DMS53 treated with DMSO at 0.1 percent for 48 hours (cell line): ENCODE results near the gene R3HDML.
"Not testable (repeated sequence)": the region's sequence is repeated elsewhere in the genome, so short reads cannot be mapped to it uniquely, and the experiment has no call there.

Experiments used
- DNase-seq: peaks from one replicate; lab custom pipeline; 2025; ENCODE audit not compliant: unreplicated experiment; lab: John Stamatoyannopoulos, UW

Gene R3HDML, protein sequence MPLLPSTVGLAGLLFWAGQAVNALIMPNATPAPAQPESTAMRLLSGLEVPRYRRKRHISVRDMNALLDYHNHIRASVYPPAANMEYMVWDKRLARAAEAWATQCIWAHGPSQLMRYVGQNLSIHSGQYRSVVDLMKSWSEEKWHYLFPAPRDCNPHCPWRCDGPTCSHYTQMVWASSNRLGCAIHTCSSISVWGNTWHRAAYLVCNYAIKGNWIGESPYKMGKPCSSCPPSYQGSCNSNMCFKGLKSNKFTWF

DNA sequence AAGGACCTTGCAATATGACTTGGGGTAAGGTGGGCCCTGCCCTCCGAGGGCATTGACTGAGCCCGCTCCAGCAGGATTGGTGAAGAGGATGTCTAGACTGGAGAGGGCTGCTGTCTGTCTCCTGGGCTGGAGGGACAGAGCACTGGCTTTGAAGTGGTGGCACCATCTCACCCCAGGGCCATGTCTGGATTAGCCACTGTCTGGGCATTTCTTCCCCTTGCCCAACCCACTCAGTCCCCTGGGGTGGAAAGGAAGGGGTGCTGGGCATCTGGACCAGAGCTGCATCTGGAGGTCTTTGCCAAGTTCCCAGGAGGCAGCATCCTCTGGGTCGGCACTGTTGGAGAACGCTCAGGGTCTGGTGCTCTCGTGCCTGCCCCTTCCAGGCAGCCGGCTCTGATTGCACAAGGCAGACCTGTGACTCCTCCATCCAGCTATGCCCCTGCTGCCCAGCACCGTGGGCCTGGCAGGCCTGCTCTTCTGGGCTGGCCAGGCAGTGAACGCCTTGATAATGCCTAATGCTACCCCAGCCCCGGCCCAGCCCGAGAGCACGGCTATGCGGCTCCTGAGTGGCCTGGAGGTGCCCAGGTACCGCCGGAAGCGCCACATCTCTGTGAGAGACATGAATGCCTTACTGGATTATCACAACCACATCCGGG is at the start of gene R3HDML:
Gene R3HDML, plus strand, starts transcription at position 319 of the 656 bp plus-strand sequence. Its CDS starts 115 bp downstream, at position 434.
- no peak for DNase-seq

DNA sequence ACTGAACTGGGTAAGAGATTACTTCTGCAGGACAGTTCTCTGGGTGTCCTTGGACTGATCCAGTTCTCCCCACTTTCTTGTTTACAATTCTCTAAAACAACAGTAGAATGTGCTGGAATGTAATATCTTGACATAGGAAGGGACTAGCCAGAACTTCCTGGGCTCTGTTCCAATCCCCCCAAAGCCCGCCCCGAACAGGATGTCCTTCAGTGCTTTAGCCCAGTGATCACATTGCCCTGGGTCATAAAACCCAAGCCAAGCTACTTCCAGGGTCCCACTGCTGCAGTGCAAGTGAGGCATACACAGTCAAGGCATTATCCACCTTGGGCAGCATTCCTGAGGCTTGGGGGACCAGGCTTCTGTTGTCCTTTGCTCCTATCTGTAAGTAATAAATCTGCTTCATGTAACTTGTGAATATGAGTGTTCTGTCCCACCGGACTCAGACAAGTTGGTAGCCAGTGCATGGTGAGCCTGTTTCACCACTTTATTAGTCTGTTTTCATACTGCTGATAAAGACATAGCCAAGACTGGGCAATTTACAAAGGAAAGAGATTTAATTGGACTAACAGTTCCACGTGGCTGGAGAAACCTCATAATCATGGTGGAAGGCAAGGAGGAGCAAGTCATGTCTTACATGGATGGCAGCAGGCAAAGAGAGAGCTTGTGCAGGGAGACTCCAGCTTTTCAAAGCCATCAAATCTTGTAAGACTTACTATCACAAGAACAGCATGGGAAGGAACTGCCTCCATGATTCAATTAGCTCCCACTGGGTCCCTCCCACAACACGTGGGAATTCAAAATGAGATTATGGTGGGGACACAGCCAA is 49.4 kb upstream of the R3HDML start:
- DNase-seq = no peak

DNA sequence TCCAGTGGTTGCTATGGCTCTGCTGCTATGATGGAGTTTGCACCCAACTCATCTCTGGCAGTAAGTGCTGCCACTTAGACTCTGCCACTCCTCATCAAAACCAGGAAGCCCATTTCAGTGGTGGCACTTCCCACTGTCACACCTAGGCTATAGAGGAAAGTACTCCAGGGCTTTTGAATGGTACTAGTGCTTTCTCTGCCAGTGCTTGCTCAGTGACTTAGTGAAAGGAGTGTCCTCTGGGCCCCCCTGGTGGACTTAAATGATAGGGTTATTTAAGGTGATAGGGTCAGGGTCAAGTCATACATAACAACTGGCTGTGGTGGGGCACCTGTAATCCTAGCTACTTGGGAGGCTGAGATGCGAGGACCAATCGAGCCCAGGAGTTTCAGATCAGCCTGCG is 48.6 kb upstream of the R3HDML start:
- no peak for DNase-seq

DNA sequence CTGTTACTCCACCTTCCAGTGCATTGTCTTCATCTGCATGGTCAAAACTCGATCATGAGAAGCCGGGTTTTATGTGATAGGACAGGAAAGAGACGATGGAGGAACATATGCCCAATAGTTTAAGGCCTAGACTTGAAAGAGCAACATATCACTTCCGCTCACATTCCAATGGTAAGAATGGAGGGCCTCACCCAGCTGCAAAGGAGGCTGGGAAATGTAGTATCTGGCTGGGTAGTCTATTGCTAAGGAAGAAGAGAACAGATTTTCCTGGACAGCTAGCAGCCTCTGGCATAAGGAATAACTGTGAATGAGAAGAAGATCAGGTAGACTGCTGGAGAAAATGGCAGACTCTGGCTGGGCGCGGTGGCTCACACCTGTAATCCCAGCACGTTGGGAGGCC is 45.1 kb upstream of the R3HDML start:
- DNase-seq = no peak

DNA sequence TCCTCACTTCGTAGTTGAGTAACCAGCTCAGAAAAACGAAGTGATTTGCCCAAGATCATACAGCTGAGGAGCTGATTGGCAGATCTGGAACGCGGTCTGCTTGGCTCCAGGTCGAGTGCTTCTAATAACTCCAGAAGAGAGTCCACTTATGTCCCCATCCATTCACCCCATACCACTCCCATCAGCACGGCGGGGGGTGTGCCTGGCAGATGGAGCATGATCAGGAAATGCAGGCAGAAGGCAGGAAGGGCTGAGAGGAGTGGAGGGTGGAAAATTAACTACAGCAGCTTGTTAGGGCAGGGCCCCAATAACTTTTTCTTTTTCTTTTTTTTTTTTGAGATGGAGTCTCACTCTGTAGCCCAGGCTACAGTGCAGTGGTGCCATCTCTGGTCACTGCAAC is 40.8 kb upstream of the R3HDML start:
- DNase-seq = no peak

DNA sequence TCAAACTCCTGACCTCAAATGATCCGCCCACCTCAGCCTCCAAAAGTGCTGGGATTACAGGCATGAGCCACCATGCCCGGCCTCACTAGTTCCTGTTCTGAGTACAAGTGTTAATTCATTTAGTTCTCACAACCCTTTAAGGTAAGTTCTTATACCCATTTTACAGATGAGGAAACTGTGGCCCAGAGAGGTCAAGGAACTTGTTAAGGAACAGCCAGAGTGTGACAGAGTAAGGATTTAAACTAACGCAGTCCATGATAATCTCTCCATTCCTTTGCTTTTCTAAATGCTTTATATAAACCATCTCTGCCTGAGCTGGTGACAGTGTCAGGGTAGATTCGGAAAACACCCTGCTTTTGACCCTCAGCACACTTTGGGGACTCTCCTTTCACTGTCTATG is 39.1 kb upstream of the R3HDML start:
- no peak for DNase-seq

DNA sequence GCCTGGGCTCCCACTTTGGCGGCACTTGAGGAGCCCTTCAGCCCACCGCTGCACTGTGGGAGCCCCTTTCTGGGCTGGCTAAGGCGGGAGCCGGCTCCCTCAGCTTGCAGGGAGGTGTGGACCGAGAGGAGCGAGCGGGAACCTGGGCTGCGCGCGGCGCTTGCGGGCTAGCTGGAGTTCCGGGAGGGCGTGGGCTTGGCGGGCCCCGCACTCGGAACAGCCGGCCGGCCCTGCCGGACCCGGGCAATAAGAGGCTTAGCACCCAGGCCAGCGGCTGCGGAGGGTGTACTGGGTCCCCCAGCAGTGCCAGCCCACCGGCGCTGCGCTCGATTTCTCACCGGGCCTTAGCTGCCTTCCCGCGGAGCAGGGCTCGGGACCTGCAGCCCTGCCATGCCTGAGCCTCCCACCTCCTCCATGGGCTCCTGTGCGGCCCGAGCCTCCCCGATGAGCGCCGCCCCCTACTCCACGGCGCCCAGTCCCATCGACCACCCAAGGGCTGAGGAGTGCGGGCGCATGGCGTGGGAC is 37.8 kb upstream of the R3HDML start:
- not testable (repeated sequence) for DNase-seq

DNA sequence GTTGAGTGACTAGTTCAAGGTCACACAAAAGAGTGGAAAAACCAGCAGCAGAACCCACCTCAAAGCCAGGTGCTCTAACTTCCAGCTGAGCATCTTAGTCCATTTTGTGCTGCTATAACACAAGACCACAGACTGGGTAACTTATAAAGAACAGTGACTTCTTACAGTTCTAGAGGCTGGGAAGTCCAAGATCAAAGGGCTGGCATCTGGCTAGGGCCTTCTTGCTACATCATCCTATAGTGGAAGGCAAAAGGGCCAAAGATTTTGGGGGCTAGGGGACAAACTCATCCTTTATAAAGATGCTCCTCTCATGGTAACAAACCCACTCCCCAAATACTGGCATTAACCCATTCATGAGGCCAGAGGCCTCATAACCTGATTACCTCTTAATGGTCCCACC is 35.6 kb upstream of the R3HDML start:
- DNase-seq = no peak

DNA sequence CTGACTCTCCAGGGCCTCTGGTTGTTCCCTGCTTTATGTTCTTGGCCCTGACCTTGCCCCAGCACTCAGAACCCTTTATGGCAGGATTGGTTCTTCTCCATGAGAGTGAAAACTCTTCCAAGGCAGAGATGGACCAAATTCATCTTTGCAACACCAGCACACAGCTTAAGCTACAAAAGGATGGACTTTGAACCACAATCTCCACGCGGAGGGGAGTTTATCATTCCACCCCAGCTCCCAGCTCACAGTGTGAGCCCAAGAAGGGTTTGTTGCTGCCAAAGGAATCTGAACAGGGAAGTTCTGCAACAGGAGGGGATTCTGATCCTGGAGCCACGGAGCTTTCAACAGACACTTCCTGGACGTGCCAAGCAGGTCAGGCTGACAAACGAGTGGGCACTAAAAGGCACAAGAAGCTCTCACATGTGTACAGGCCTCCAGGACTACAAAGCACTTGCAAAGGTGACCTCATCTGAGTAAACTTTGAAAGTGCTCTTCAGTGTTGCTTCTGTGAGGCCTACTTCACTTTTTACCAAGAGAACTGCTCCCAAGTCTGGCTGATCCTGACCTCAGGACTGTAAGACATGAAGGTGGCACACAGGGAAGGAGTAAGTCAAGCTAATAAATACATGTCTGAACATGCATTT is 34.7 kb upstream of the R3HDML start:
- peak; percentile 93 for DNase-seq

DNA sequence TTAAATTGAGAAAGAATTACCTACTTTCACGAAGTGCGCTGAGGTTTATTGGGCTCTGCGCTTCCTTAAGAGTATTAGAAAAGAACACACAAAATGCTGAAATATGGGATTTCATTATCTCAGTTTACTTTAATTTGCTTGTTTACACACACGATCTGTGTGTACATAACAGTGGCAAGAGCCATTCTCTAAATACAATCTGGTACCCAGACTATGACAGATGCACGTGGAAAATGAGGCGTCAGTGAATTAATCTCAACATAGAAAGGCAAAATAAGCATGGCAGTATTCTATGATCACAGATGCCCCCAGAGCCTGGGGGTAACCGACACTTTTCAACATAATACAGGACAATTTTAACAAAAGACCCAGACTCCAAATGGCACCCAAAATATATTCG is 34.1 kb upstream of the R3HDML start:
- DNase-seq = no peak

DNA sequence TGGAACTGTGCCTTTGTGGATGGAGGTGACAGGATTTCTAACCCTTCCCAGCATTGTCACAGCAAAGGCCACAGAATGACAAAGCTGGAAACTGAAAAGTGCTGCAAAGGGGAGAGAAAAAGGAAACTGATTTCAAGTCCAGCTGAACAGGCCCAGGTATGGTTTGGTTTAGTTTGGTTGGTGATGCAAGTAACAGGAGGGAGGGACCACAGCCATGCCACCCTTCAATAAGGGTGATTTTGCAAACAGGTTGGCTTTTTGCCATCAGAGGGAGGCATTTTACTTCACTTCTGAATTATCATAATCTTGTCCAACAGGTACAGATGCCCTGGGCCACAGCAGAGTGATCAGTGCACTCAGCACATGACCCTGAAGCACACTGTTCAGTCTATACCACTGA is 32.5 kb upstream of the R3HDML start:
- no peak for DNase-seq

DNA sequence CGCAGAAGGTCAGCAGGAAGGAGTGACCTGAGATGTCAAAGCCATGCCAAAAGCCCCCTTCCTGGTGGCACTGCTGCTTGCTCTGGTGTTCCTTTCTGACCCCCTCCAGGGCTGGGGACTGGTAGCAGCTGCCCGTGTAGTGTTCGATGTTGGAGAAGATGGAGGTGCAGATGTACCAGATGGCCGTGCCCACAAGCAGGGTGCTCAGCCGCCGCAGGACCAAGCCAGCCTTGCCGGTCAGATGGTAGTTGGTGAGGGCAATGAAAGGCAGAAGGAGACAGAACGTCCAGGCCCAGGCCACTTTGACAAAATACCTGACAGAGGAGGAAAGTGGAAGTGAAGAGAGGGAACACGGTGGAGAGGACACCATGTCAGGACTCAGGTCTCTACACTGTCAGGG is 29.9 kb upstream of the R3HDML start:
- no peak for DNase-seq

DNA sequence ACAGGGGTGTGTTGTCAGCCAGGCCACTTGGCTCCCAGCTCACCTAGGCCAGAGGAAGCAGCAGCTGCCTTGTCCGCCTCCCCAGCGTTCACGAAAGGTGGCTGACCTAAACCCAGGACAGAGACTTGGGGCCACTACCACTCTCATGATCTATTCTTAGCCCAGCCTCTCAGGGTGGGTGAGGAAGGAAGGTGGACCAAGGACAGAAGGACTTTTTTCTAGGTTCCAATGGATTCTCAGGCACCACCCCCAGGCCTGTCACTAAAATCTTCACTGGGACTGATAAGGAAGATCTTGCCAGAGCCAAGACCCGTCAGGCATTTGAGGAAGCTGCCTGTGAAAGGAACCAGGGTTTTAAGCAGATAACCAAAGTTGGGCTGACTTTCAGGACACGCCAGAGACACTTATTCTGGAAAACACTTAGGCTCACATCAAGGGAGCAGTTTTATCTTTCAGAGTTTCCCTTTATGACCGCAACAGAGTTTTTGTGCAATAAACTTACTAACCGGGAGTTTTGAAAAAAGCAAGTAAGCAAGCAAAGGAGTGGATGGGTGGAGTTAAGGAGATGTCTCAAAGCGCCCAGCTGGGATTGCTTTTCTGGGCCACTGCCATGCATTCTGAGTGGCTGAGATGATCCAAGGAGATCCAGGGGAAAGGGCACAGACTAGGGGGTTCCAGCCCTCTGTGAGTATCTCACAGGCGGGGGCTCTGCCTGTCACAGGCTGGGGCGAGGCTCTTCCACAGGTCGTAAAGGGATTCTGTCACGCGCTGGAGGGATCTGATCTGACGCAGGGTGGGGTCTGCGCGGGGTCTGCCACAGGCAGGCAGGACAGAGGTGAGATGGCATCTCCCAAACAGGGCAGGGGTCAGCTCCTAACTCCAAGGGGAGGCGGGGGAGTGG is 26.8 kb upstream of the R3HDML start:
- DNase-seq = no peak

DNA sequence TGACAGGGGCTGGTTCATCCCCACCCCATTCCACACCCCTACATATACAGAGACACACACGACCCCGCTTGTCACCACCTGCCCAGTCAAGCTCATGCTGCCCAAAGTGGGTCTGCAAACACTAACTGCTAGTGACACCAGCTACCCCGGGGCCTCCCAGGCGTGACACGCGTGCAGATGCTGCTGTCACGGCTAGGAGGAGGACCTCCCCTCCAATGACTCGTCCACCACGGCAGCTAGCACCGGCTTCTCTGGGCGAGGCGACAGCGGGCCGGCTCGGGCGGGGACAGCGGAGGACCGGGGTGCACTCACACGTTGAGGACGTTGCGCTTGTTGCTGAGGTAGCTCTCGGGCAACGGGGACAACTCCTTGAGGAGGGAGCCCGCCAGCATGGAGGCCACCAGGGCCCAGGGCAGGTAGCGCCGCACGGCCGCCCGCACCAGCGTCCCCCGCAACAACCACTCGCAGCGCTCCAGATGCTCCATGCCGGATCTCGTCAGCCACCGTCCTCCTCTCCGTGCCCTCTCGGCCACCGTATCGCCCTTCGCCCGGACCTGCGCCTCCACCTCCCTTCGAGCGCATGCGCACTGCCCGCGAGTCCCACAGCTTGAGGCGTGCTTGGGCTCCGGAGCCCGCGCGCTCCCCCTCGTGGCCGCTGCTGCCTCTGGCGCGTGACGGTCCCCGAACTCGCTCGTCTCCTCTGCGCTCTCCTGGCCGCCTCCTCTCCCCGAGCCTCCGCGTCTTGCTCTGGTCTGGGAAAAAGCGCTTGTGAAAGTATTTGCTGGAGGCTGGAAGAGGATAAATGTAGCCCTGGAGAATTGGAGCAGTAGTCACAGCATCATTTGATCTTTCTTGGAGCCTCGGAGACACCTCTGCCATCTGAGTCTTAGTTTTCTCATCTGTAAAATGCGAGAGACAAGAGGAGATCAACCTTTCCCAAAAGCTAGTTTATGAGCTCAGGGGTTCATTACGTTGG is 25.9 kb upstream of the R3HDML start, which contains the start of gene FITM2:
Gene FITM2, minus strand, starts transcription at position 539 of the 976 bp plus-strand sequence. Its CDS starts 54 bp downstream, at position 485.
- DNase-seq = peak; percentile 94

DNA sequence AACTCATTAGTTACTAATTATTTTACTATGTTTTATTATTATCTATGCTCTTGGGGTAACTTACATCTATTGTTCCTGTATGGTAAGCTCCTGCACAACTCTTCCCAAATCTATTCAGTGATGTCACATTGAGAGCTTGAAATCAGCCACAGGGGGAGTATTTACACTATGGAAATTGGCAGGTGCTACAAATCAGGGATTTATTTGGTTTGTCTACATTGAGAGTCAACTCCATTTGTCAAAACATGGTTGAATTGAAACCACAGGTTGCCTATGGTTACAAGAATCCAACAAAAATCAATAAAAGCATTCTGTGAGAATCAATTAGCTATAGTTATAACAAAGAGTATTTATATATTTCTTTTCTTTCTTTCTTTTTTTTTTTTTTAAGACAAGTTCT is 22.0 kb upstream of the R3HDML start:
- DNase-seq = no peak

DNA sequence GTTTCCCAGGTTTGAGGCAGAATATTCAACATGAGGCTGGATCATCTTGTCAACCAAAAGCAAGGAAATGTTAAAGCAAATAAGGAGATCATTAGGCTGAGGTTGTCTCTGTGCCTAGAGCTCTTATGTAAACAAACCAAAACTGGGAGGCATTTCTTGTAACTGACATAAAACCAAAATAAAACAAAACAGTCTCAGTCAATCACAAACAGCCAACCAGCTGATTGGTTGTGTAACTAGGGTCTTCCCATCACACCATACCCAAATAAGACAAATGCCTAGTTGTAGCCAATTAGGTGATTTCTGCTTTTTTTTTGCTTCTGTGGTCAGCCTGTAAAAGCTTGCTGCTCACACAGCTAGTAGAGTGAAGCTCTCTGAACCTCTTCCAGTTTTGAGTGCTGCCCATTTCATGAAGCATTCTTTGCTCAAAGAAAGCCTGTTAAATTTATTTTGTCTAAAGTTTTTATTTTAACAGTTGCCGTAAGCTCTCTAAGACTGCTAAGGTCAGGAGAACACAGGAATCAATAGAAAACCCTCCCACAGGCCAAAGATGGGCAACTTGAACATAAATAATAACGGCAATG is 16.9 kb upstream of the R3HDML start:
- DNase-seq = no peak

DNA sequence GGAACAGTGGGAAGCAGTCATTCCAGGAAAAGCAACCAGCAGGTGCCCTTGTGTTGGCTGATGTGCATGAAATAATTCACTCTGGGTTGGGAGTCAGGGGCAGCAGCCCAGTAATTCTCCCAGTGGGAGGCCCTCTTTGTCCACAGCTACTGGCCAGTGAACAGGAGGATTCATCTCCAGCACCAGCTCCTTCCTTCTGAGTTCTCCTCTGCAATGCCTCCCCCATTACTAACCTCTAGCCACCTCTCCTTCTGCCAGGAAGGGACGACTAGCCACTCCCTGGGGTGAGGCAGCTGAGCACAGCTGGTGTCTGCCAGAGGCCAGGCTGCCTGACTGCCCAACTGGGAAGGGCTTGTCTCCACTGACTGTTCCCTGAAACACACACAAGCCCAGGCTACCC is 12.5 kb upstream of the R3HDML start:
- no peak for DNase-seq

DNA sequence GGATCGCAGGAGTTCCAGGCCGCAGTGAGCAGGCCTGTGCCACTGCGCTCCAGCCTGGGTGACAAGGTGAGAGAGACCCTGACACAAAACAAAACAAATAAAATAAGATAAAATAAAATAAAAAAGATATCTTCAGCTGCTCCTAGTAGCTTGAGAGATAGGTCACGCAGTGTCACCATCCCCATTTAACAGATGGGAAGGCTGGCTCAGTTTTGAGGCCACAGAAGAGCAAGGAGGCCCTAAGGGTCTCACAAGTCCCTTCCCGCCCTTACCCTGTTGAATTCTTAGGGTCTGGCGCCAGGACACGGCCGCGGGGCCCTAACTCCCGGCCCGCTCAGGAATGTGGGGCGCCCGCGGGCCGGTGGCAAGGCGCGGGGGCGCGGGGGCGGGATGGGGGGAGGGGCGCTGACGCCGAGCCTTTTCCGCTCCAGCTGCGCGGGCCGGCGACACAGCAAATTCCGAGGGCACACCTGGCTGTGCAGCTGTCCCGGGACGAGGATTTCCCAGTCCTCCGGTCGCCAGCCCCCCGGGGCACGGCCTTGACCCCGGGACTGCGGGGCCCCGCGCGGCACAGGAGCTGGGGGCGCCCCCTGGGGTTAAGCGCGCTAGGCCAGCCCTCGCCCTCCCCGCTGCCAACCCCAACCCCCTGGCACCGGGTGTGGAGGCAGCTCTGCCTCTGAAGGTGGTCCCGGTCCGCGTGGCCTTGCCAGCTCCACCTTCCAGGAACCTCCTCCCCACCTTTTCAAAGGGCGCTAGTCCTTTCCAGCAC is 10.3 kb upstream of the R3HDML start:
- DNase-seq = peak; percentile 4
